Measurements from ENCODE around the gene AMZ1. TPM values are rescaled to one million over a fixed set of nuclear protein-coding genes. Genes with fewer than 3 reads are reported as not detected.
A peak's percentile ranks its signal among the peaks of the same experiment; 100 is the strongest.

The AMZ1 gene
- total RNA-seq, 4 donors from 2014 or later = 0.19 to 1.1 TPM; not detected in 2

DNA sequence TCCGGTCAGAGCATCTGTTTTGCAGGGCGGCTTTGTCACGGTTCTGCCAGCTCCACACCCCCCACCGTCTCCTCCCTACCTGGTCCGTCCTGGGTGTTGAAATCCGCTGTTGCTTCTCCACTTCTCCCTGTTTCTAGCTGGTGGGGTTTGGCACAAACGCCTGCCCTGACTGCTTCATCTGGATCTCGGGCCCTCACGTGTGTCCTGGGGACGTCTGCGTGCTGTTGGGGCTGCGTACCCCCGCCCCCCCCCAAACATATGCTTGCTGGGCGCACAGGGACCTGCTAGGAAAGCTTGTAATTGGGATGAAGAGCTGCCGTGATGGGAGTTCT is 11.3 kb downstream of the AMZ1 start:
- no peak for TF ChIP-seq CTCF (IDR thresholded peaks at IDR 0.05)
- no peak for ATAC-seq (ENCODE audit: low FRiP score)
- DNase-seq (ENCODE audit: low spot score) = no peak

- DNase-seq (ENCODE audit: low spot score) = no peak
- ATAC-seq (ENCODE audit: low FRiP score) = no peak
- no peak for TF ChIP-seq CTCF (IDR thresholded peaks at IDR 0.05)
Measured at GRCh38 chr7:2700141-2700850, 12.3 kb downstream of the AMZ1 start.

GRCh38 chr7:2701424-2701823 is 13.4 kb downstream of the AMZ1 start:
- DNase-seq (ENCODE audit: low spot score) = no peak
- no peak for TF ChIP-seq CTCF (IDR thresholded peaks at IDR 0.05)
- no peak for ATAC-seq (ENCODE audit: low FRiP score)

DNA sequence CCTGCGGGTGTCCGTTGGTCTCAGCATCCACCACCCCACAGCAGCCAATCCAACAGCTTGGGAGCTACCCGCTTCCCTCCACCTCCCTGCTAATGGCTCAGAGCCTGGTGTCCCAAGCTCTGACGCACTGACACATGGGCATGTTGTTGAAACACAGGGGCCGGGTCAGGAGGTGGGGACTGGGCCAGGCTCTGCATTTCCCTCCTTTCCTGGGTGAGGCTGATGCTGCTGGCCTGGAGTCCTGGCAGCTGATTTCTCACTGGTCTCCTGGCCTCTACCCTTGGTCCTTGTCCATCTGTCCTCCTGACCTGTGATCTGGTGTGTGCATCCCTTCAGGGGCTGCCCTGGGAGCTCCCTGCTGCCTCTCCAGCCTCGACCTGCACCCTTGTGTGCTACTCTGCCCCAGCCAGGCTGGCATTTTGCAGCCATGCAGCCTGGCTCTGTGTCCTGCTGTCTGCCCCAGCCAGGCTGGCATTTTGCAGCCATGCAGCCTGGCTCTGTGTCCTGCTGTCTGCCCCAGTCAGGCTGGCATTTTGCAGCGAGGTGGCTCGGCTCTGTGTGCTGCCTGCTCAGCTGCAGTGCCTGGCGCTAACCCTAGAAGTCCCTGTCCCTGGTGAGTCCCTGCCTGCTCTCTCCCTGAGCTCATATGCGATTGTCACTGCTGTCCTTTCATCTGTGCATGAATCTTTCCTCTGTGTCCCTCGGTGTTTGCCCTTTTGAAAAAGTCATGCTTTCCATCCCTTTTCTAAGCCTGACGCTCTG is 14.0 kb downstream of the AMZ1 start:
- ATAC-seq (ENCODE audit: low FRiP score) (peak; percentile 41), DNase-seq (ENCODE audit: low spot score) (no peak)
- TF ChIP-seq CTCF (IDR thresholded peaks at IDR 0.05) = no peak

- ATAC-seq (ENCODE audit: low FRiP score) (no peak), DNase-seq (ENCODE audit: low spot score) (no peak)
- no peak for TF ChIP-seq CTCF (IDR thresholded peaks at IDR 0.05)
Measured at GRCh38 chr7:2702594-2702957, 14.6 kb downstream of the AMZ1 start.

DNA sequence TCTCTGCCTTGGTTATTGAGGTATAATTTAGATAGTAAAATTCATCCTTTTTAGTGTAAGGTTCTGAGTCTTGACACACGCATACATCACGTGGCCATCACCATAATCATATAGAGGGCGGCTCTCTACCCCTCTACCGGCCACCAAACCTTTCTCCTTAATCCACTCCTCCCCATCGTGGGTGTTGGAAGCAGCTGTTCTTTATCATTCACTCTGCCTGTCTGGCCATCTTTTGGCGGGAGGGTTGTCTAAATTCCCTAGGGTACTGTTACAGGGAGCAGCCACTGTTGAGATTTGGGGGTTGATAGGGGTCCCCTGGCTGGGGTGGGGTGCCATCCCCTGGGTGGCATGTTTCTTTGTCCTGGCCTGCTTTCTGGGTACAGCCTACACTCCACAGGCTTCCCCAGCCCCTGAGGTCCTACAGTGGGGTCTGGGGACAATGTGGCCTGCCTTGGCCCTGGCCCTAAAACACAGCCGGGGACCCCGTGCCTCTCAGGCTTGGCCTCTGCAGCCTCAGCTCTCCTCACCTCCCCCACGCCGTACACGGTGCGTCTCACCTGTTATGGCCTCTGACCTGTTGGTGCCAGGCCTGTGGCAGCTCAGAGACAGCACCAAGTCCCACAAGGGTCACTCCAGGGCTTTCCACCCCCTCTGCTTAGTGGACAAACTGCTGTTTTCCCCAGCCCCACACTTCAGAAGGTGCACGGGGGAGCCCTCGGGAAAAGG is 17.5 kb downstream of the AMZ1 start:
- DNase-seq (ENCODE audit: low spot score) (no peak), ATAC-seq (ENCODE audit: low FRiP score) (no peak)
- TF ChIP-seq CTCF (IDR thresholded peaks at IDR 0.05) = no peak

All from omental fat pad (tissue), 4 donors.